Aorta (tissue), 5 donors: ENCODE results near the gene EXTL2. TPM values are rescaled to one million over a fixed set of nuclear protein-coding genes. Genes with fewer than 3 reads are reported as not detected.
"Not testable (repeated sequence)": the region's sequence is repeated elsewhere in the genome, so short reads cannot be mapped to it uniquely, and the experiment has no call there.

ENCODE experiments used
- ATAC-seq: fragments of 200-7000 bp; cut with Tn5 transposase; one replicate; pipeline ENCODE4 v1.9.1; 2022; ENCODE audit warnings: moderate library complexity; ENCODE audit not compliant: low FRiP score
- DNase-seq, 2 donors: peaks; one replicate each; pipeline ENCODE4 v3.0.0-alpha.2; 2020
- H3K27ac ChIP-seq, 2 donors: one replicate each; pipeline ENCODE4 v1.5.1; 2013; ENCODE audit warnings: low read length in 2 of 2, mild to moderate bottlenecking in 2 of 2, moderate library complexity in 2 of 2, control low read depth in 1 of 2, inconsistent platforms in 1 of 2, low read depth in 1 of 2
- H3K27me3 ChIP-seq, 2 donors: one replicate each; pipeline ENCODE4 v1.6.1; 2013; ENCODE audit warnings: control low read depth in 1 of 2, low read length in 1 of 2, mild to moderate bottlenecking in 1 of 2, moderate library complexity in 1 of 2; ENCODE audit not compliant: insufficient read depth in 2 of 2, control insufficient read depth in 1 of 2
- H3K36me3 ChIP-seq, 2 donors: one replicate each; pipeline ENCODE4 v1.6.1; 2013; ENCODE audit warnings: control low read depth in 1 of 2, low read length in 1 of 2, mild to moderate bottlenecking in 1 of 2; ENCODE audit not compliant: insufficient read depth in 2 of 2, control insufficient read depth in 1 of 2
- H3K4me1 ChIP-seq, 2 donors: one replicate each; pipeline ENCODE4 v1.6.1; 2013; ENCODE audit warnings: low read length in 2 of 2, control low read depth in 1 of 2, mild to moderate bottlenecking in 1 of 2, moderate library complexity in 1 of 2; ENCODE audit not compliant: insufficient read depth in 2 of 2, control insufficient read depth in 1 of 2
- H3K4me3 ChIP-seq, 2 donors: one replicate each; pipeline ENCODE4 v1.5.1; 2013; ENCODE audit warnings: low read length in 2 of 2, control low read depth in 1 of 2, mild to moderate bottlenecking in 1 of 2
- H3K9me3 ChIP-seq: one replicate; pipeline ENCODE4 v1.6.1; 2013; ENCODE audit warnings: mild to moderate bottlenecking, low read length; ENCODE audit not compliant: control insufficient read depth
- WGBS, 2 donors: extraction: QIAGEN DNeasy Blood & Tissue Kit; methylation state at CpG; one replicate each; pipeline ENCODE4 v1.1.7; 2013; 5-methylcytosine and 5-hydroxymethylcytosine counted together
- intact Hi-C, 2 donors: fragments of 100-400 bp; cut with DNase I; formaldehyde crosslinking; loops; one replicate each; pipeline versions ENCODE4 v1.14.2 to v1.15.0; 2022
- polyA plus RNA-seq, 2 donors: library from polyadenylated mRNA; stranded (reverse); fragments of 200-250 nt; gene quantifications; one replicate each; pipeline ENCODE4 v1.2.3, GENCODE V29; 2013
- total RNA-seq, 2 donors: library from RNA; stranded (reverse); fragmentation: NEBNext Ultra II Directional; extraction: Animal tissue kit (Norgen Biotek cat#: 25700); gene quantifications; one replicate each; pipeline ENCODE4 v1.2.1, GENCODE V29; 2021
- donor health status: healthy with polysubstance abuse.
- donor health status: Bipolar disorder and iron deficiency.
- donor health status: DM: no; HTN: no; CAD: no.
- donor health status: DM: no; HTN: no; CAD: no.
- donor health status: DM: yes; HTN: yes; CAD: no.

The EXTL2 gene
- total and polyA plus RNA-seq, 4 donors = 14.3 to 19.0 (median 17.4) TPM

DNA sequence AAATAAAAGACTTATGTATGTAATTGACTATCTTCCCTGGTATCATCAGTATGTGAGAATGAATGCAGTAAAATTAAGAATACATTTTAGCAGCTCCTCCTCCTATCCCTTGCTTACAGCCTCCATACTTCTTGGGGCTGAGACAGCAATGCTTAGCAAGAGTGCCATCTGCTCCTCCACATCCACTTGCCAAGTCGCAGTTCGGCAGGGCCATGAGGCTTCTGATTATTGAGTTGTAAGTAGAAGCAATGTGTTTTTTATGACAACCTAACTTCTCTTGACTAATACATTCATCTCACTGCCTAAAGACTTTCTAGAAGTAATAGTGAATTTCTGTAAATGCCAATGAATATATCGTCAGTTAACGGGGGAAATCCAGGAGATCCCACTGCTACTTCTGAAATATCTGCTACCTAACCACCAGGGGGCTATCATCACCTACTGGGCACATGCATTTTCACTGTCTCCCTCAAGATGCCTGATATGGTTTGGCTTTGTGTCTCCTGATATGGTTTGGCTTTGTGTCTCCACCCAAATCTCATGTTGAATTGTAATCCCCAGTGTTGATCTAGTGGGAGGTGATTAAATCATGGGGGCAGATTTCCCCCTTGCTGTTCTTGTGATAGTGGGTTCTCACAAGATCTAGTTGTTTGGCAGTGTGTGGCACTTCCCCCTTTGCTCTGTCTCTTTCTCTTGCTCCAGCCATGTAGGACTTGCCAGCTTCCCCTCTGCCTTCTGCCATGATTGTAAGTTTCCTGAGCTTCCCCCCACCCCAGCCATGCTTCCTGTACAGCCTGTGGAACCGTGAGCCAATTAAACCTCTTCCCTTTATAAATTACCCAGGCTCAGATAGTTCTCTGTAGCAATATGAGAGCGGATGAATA, 59.6 kb downstream of the EXTL2 start:
- Histone ChIP-seq H3K36me3 (no peaks in the 10 kb centered on the region), H3K4me1 (no peaks in the 10 kb centered on the region), H3K27me3 (no peaks in the 10 kb centered on the region), H3K4me3 (no peak overlapping the region), H3K27ac (no peak overlapping the region), H3K9me3 (no peaks in the 10 kb centered on the region)
- no peak for DNase-seq
- intact Hi-C loops = no loop called here
- no peak for ATAC-seq
- WGBS, 2 donors = 77 to 79% methylated on average over 6 of the region's 6 CpGs

DNA sequence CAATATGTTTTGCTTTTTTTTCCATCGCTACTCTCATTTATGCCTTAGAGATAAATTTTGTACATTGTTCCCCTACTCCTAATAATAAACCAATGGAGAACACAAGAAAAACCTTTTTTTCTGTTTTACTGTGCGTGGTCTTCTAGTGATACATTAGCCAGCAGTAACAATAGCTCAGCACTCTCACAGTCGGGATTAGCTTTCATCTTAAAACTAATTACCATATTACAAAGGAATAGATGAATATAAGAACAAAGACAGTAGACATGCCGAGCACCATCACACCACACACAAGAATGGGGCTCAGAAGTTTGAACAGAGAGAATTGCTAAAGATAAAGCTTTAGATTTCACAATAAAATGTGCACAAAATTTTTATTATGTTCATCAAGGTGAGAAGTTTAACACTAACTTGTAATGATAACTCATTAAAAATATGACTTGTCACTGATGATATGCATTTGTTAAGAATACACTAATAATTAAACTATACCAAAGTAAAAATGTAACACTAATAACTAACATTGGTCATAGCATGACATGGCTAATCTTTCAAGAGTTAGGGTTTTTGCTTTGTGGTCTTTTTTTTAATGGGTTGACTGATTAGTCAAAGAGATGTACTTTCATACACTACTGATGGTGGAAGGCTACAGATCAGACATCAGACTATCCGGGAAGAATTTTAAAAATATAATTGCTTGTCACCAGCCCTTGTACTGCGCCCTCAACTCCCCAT, 61.8 kb downstream of the EXTL2 start:
- no peaks in the 10 kb centered on the region for H3K9me3 ChIP-seq
- DNase-seq = no peak
- no peaks in the 10 kb centered on the region for H3K4me1 ChIP-seq
- no peaks in the 10 kb centered on the region for H3K27me3 ChIP-seq
- no peaks in the 10 kb centered on the region for H3K36me3 ChIP-seq
- no peak for ATAC-seq
- no peak overlapping the region for H3K27ac ChIP-seq
- 86 to 87% methylated on average over 6 of the region's 6 CpGs for WGBS, 2 donors
- H3K4me3 ChIP-seq = no peak overlapping the region
- intact Hi-C loops = no loop called here

DNA sequence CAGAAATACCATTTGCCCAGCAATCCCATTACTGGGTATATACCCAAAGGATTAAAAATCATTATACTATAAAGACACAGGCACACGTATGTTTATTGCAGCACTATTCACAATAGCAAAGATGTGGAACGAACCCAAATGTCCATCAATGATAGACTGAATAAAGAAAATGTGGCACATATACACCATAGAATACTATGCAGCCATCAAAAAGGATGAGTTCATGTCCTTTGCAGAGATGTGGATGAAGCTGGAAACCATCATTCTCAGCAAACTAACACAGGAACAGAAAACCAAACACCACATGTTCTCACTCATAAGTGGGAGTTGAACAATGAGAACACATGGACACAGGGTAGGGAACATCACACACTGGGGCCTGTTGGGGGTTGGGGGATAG, 69.0 kb downstream of the EXTL2 start:
- intact Hi-C loops, H3K4me1 ChIP-seq, H3K4me3 ChIP-seq, ATAC-seq, H3K27me3 ChIP-seq, H3K9me3 ChIP-seq, H3K36me3 ChIP-seq, DNase-seq, H3K27ac ChIP-seq: not testable (repeated sequence)
- 88 to 90% methylated on average over 2 of the region's 2 CpGs for WGBS, 2 donors

Other genes starting within 250 kb of the EXTL2 start
- gene VCAM1, start 175.1 kb downstream of the EXTL2 start, total RNA-seq = 10 to 100 TPM; 27.8 to 78.8 TPM
- 10 to 100 TPM in 1 of 2 donors, 1 to 10 TPM in 1; 7.5 to 18.7 TPM for gene VCAM1, start 175.1 kb downstream of the EXTL2 start, polyA plus RNA-seq
- 10 to 100 TPM; 26.1 to 36.2 TPM for gene SLC30A7, start 1.2 kb upstream of the EXTL2 start, total RNA-seq
- 1 to 10 TPM; 2.1 to 5.3 TPM for gene SLC30A7, start 1.2 kb upstream of the EXTL2 start, polyA plus RNA-seq
- gene DPH5, start 130.9 kb upstream of the EXTL2 start, total RNA-seq = 10 to 100 TPM in 1 of 2 donors, 1 to 10 TPM in 1; 8.6 to 17.0 TPM
- 10 to 100 TPM; 18.4 to 30.7 TPM for gene DPH5, start 130.9 kb upstream of the EXTL2 start, polyA plus RNA-seq